Gastrocnemius medialis (tissue), 4 donors: ENCODE data around the gene ARTN. TPM values are rescaled to one million over a fixed set of nuclear protein-coding genes. Genes with fewer than 3 reads are reported as not detected.

Source experiments
- ATAC-seq, 2 donors: fragments of 150-250 bp; one replicate each; pipeline ENCODE4 v1.9.1; 2016
- DNase-seq, 2 donors: peaks; one replicate each; pipeline ENCODE4 v3.0.0-alpha.2; 2019
- H3K27ac ChIP-seq, 4 donors: fragments of 200-600 bp; sonication (generic); 1 replicate in 1 of 4; 2 replicates in 3 of 4; pipeline ENCODE4 v1.5.1; 2016 to 2018; ENCODE audit warnings: mild to moderate bottlenecking in 2 of 4, moderate library complexity in 1 of 4
- H3K27me3 ChIP-seq, 3 donors: fragments of 200-600 bp; sonication (generic) in 2 of 3; 1 replicate in 1 of 3; 2 replicates in 2 of 3; pipeline versions ENCODE4 v1.5.1 to v1.6.0; 2016 to 2019; ENCODE audit warnings: mild to moderate bottlenecking in 1 of 3, moderate library complexity in 1 of 3
- H3K36me3 ChIP-seq, 2 donors: fragments of 200-600 bp; sonication (generic) in 1 of 2; one replicate each; pipeline ENCODE4 v1.5.1; 2017 to 2018
- H3K4me1 ChIP-seq, 2 donors: fragments of 200-600 bp; sonication (generic) in 1 of 2; one replicate each; pipeline ENCODE4 v1.5.1; 2016 to 2017; ENCODE audit warnings: mild to moderate bottlenecking in 2 of 2
- H3K4me3 ChIP-seq, 4 donors: fragments of 200-600 bp; sonication (generic) in 3 of 4; 1 replicate in 1 of 4; 2 replicates in 3 of 4; pipeline ENCODE4 v1.5.1; 2016 to 2019; ENCODE audit warnings: mild to moderate bottlenecking in 2 of 4
- H3K9me3 ChIP-seq, 3 donors: fragments of 200-600 bp; sonication (generic) in 2 of 3; 1 replicate in 1 of 3; 2 replicates in 2 of 3; pipeline ENCODE4 v1.5.1; 2016 to 2019
- POLR2A ChIP-seq, 2 donors: fragments of 450-650 bp; IDR thresholded peaks; one replicate each; pipeline ENCODE4 v1.6.1; 2017; ENCODE audit warnings: antibody characterized with exemption in 2 of 2, mild to moderate bottlenecking in 2 of 2, moderate library complexity in 2 of 2
- in situ Hi-C, 4 donors: fragments of 200-750 bp; cut with MboI; loops; one replicate each; pipeline versions ENCODE4 v1.15.0 to v1.8.0; 2017; ENCODE audit warnings: low sequenced_read_pairs in 4 of 4
- intact Hi-C: fragments of 100-400 bp; cut with DNase I; formaldehyde crosslinking; loops from one replicate; pipeline ENCODE4 v1.15.1; 2023; ENCODE audit warnings: low total_unique reads
- total RNA-seq, 4 donors: library from RNA; depleted of rRNA; stranded (reverse); fragments of >200 nt; gene quantifications; one replicate each; pipeline versions ENCODE4 v1.1.0 to v1.2.3, GENCODE V29; 2016
- TF ChIP-seq, protein P1 (sequence below), 5 experiments: fragments of 450-650 bp in 3 of 5; fragments of 200-600 bp in 2 of 5; sonication (generic) in 2 of 5; IDR thresholded peaks in 4 of 5; conservative IDR thresholded peaks in 1 of 5; 1 replicate in 4 of 5; 2 replicates in 1 of 5; pipeline ENCODE4 v1.5.1; 2016 to 2019; ENCODE audit warnings: antibody characterized with exemption in 5 of 5, mild to moderate bottlenecking in 3 of 5, moderate library complexity in 3 of 5

ARTN gene
- total RNA-seq, 4 donors from 2014 or later = 0.25 to 1.8 TPM; not detected in 2

DNA sequence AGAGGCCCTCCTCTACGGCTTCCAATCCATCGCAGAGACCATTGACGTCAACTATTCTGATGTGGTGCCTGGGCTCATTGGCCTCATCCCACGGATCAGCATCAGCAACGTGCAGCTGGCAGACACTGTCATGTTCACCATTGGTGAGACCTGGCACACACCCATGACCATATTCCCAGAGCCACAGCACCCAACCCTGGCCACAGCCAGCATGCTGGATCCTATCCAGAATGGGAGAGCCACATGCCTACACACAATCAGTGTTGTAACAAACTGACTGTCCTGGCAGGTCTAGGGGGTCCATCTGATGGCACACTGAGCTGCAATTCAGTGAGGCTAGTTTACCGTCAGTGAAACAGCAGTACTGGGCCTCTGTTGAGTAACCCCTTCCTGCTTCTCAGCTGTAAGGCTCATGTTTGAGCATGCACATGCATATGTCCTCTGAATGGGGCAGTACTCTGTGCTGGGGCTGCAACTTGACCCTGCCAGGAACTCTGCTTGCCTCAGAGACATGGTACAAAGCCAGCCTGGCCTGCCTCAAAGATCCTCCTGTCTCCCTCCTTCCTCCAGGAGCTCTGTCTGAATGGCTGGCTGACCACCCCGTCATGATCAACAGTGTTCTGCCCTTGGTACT is 23.9 kb downstream of the ARTN start:
- Histone ChIP-seq H3K4me1 (peaks cover 30 to 31% of the 10 kb centered on the region in 2 donors), H3K36me3 (peaks cover 0 to 67% of the 10 kb centered on the region in 2 donors), H3K27ac (peak overlapping the region; percentile 9 to 72 (median 44)), H3K27me3 (no peaks in the 10 kb centered on the region), H3K4me3 (no peak overlapping the region), H3K9me3 (no peaks in the 10 kb centered on the region)
- peak in 1 of 2 donors; percentile 78 for ATAC-seq
- peak in 1 of 2 donors; percentile 69 for DNase-seq
- in situ Hi-C loops (no loop called here), intact Hi-C loops (no loop called here)
- TF ChIP-seq, protein P1, sequence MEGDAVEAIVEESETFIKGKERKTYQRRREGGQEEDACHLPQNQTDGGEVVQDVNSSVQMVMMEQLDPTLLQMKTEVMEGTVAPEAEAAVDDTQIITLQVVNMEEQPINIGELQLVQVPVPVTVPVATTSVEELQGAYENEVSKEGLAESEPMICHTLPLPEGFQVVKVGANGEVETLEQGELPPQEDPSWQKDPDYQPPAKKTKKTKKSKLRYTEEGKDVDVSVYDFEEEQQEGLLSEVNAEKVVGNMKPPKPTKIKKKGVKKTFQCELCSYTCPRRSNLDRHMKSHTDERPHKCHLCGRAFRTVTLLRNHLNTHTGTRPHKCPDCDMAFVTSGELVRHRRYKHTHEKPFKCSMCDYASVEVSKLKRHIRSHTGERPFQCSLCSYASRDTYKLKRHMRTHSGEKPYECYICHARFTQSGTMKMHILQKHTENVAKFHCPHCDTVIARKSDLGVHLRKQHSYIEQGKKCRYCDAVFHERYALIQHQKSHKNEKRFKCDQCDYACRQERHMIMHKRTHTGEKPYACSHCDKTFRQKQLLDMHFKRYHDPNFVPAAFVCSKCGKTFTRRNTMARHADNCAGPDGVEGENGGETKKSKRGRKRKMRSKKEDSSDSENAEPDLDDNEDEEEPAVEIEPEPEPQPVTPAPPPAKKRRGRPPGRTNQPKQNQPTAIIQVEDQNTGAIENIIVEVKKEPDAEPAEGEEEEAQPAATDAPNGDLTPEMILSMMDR (IDR thresholded peaks at IDR 0.05 in 4 of 5, conservative IDR thresholded peaks at IDR 0.05 in 1 of 5) = no peak
- no peak for TF ChIP-seq POLR2A (IDR thresholded peaks at IDR 0.05)

GRCh38 chr1:43958351-43959255 is 25.0 kb downstream of the ARTN start:
- peaks cover 20 to 24% of the 10 kb centered on the region in 2 donors for H3K4me1 ChIP-seq
- in situ Hi-C loops (no loop called here), intact Hi-C loops (no loop called here)
- H3K27ac ChIP-seq = peak overlapping the region in 2 of 4 donors; percentile 26 to 72
- DNase-seq (no peak), ATAC-seq (no peak)
- TF ChIP-seq, protein P1 (IDR thresholded peaks at IDR 0.05 in 4 of 5, conservative IDR thresholded peaks at IDR 0.05 in 1 of 5) = no peak
- TF ChIP-seq POLR2A (IDR thresholded peaks at IDR 0.05) = no peak
- H3K4me3 ChIP-seq = no peak overlapping the region
- H3K36me3 ChIP-seq = peaks cover 0 to 78% of the 10 kb centered on the region in 2 donors
- H3K27me3 ChIP-seq = no peaks in the 10 kb centered on the region
- H3K9me3 ChIP-seq = no peaks in the 10 kb centered on the region

DNA sequence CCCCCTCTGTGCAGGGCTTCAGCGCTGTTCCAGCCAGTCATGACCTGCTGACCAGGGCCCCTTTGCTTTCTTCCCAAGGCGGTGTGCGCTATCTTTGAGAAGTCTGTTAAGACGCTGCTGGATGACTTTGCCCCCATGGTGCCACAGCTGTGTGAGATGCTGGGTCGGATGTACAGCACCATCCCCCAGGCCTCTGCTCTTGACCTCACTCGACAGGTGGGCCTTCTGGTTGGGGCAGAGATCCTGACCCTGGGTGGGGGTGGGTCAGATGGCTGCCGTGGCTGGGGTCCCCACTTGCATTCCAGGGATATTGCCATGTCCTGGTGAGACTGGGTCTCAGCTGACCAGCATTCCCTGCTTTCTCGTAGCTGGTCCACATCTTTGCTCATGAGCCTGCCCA is 27.2 kb downstream of the ARTN start:
- Histone ChIP-seq H3K27ac (no peak overlapping the region), H3K27me3 (no peaks in the 10 kb centered on the region), H3K4me3 (no peak overlapping the region), H3K9me3 (no peaks in the 10 kb centered on the region), H3K36me3 (peaks cover 0 to 100% of the 10 kb centered on the region in 2 donors), H3K4me1 (peaks cover 0 to 5% of the 10 kb centered on the region in 2 donors)
- DNase-seq (no peak), ATAC-seq (no peak)
- in situ Hi-C loops = no loop called here
- intact Hi-C loops = no loop called here
- TF ChIP-seq, protein P1 (IDR thresholded peaks at IDR 0.05 in 4 of 5, conservative IDR thresholded peaks at IDR 0.05 in 1 of 5) = no peak
- no peak for TF ChIP-seq POLR2A (IDR thresholded peaks at IDR 0.05)

- no peak for ATAC-seq
- Histone ChIP-seq H3K4me3 (no peak overlapping the region), H3K4me1 (peaks cover 0 to 5% of the 10 kb centered on the region in 2 donors), H3K36me3 (peaks cover 0 to 99% of the 10 kb centered on the region in 2 donors), H3K27me3 (no peaks in the 10 kb centered on the region), H3K27ac (no peak overlapping the region), H3K9me3 (no peaks in the 10 kb centered on the region)
- TF ChIP-seq, protein P1 (IDR thresholded peaks at IDR 0.05 in 4 of 5, conservative IDR thresholded peaks at IDR 0.05 in 1 of 5) = no peak
- no peak for TF ChIP-seq POLR2A (IDR thresholded peaks at IDR 0.05)
- in situ Hi-C loops (no loop called here), intact Hi-C loops (no loop called here)
- no peak for DNase-seq
Measured at GRCh38 chr1:43961692-43962091, 28.1 kb downstream of the ARTN start.
